ENCODE measurements around the gene MIF4GD. TPM values are rescaled to one million over a fixed set of nuclear protein-coding genes. Genes with fewer than 3 reads are reported as not detected.

MIF4GD gene
- total and polyA plus RNA-seq, 10 of the 15 experiments (the other 5 are each of a cell fraction or from before 2014, with no cell fraction given) = 22.8 to 96.2 (median 60.1) TPM

GRCh38 chr17:75250009-75250471, 21.0 kb downstream of the MIF4GD start (continued):
- TF ChIP-seq STAT1 (conservative IDR thresholded peaks at IDR 0.05) = no peak
- TF ChIP-seq BRCA1 (IDR thresholded peaks at IDR 0.05; ENCODE audit: low read depth, low read length) = no peak
- TF ChIP-seq MTA2 (IDR thresholded peaks at IDR 0.05; ENCODE audit: low read depth) = no peak
- no peak for TF ChIP-seq HDAC2 (IDR thresholded peaks at IDR 0.05)
- TF ChIP-seq, protein P1, sequence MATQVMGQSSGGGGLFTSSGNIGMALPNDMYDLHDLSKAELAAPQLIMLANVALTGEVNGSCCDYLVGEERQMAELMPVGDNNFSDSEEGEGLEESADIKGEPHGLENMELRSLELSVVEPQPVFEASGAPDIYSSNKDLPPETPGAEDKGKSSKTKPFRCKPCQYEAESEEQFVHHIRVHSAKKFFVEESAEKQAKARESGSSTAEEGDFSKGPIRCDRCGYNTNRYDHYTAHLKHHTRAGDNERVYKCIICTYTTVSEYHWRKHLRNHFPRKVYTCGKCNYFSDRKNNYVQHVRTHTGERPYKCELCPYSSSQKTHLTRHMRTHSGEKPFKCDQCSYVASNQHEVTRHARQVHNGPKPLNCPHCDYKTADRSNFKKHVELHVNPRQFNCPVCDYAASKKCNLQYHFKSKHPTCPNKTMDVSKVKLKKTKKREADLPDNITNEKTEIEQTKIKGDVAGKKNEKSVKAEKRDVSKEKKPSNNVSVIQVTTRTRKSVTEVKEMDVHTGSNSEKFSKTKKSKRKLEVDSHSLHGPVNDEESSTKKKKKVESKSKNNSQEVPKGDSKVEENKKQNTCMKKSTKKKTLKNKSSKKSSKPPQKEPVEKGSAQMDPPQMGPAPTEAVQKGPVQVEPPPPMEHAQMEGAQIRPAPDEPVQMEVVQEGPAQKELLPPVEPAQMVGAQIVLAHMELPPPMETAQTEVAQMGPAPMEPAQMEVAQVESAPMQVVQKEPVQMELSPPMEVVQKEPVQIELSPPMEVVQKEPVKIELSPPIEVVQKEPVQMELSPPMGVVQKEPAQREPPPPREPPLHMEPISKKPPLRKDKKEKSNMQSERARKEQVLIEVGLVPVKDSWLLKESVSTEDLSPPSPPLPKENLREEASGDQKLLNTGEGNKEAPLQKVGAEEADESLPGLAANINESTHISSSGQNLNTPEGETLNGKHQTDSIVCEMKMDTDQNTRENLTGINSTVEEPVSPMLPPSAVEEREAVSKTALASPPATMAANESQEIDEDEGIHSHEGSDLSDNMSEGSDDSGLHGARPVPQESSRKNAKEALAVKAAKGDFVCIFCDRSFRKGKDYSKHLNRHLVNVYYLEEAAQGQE (IDR thresholded peaks at IDR 0.05; ENCODE audit: low read depth, low read length) = no peak
- no peak for TF ChIP-seq SPI1 (IDR thresholded peaks at IDR 0.05; ENCODE audit: borderline replicate concordance, insufficient read depth, low read depth, low read length)
- no peak for TF ChIP-seq BCLAF1 (IDR thresholded peaks at IDR 0.05)
- no peak for TF ChIP-seq FOXK2 (IDR thresholded peaks at IDR 0.05)
- TF ChIP-seq CUX1 (IDR thresholded peaks at IDR 0.05; ENCODE audit: insufficient replicate concordance, low read depth, low read length) = no peak
- no peak for TF ChIP-seq MYB (IDR thresholded peaks at IDR 0.05; ENCODE audit: borderline replicate concordance, low read depth, low read length)
- no peak for TF ChIP-seq YBX1 (IDR thresholded peaks at IDR 0.05)
- TF ChIP-seq MEF2B (IDR thresholded peaks at IDR 0.05; ENCODE audit: partially characterized antibody, poor library complexity, severe bottlenecking) = peak; percentile 83
- TF ChIP-seq EZH2 (IDR thresholded peaks at IDR 0.05; ENCODE audit: borderline replicate concordance, control insufficient read depth, low read depth, low read length) = no peak
- TF ChIP-seq FOXM1 (IDR thresholded peaks at IDR 0.05; ENCODE audit: low read depth, low read length) = 0 out of 2 replicates have a peak, but pooled peaks have one; percentile 36
- TF ChIP-seq SP1 (IDR thresholded peaks at IDR 0.05; ENCODE audit: low read depth, low read length) = peak; percentile 16
- no peak for TF ChIP-seq POLR2AphosphoS2 (IDR thresholded peaks at IDR 0.05; ENCODE audit: low read depth, low read length)
- TF ChIP-seq, protein P2, sequence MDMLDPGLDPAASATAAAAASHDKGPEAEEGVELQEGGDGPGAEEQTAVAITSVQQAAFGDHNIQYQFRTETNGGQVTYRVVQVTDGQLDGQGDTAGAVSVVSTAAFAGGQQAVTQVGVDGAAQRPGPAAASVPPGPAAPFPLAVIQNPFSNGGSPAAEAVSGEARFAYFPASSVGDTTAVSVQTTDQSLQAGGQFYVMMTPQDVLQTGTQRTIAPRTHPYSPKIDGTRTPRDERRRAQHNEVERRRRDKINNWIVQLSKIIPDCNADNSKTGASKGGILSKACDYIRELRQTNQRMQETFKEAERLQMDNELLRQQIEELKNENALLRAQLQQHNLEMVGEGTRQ (IDR thresholded peaks at IDR 0.05; ENCODE audit: borderline replicate concordance, low read depth, low read length) = no peak
- TF ChIP-seq NBN (IDR thresholded peaks at IDR 0.05) = peak; percentile 65
- TF ChIP-seq SRF (IDR thresholded peaks at IDR 0.05; ENCODE audit: low read depth in 2 of 2, low read length in 2 of 2) = no peak
